Neural crest cell (in vitro differentiated cells): ENCODE measurements around the gene HERC3. TPM values are rescaled to one million over a fixed set of nuclear protein-coding genes. Genes with fewer than 3 reads are reported as not detected.

Source experiments
- DNase-seq: peaks from one replicate; pipeline ENCODE4 v3.0.0; 2021; ENCODE audit warnings: low read depth, mixed read lengths, low spot score
- H3K27ac Mint-ChIP-seq: one replicate; pipeline ENCODE4 v1.8.0; 2021; ENCODE audit warnings: mild to moderate bottlenecking, mixed read lengths; ENCODE audit not compliant: unreplicated experiment
- H3K27me3 Mint-ChIP-seq: 2 replicates; pipeline ENCODE4 v1.8.0; 2021; ENCODE audit warnings: low read depth, mild to moderate bottlenecking, mixed read lengths
- H3K36me3 Mint-ChIP-seq: 2 replicates; pipeline ENCODE4 v1.8.0; 2021; ENCODE audit warnings: low read depth, mild to moderate bottlenecking, mixed read lengths
- H3K4me1 Mint-ChIP-seq: 2 replicates; pipeline ENCODE4 v1.8.0; 2021; ENCODE audit warnings: mixed read lengths
- H3K4me3 Mint-ChIP-seq: one replicate; pipeline ENCODE4 v1.8.0; 2021; ENCODE audit warnings: mild to moderate bottlenecking, mixed read lengths
- H3K9me3 Mint-ChIP-seq: 2 replicates; pipeline ENCODE4 v1.8.0; 2021; ENCODE audit warnings: mixed read lengths
- total RNA-seq: library from RNA; stranded (reverse); gene quantifications from 2 replicates; pipeline ENCODE4 v1.2.1, GENCODE V29; 2021
- TF ChIP-seq, protein P1 (sequence below): fragments of 200-600 bp; sonication (generic); conservative IDR thresholded peaks from 2 replicates; pipeline ENCODE4 v1.5.0; 2021; ENCODE audit warnings: antibody characterized with exemption, mild to moderate bottlenecking

Gene HERC3
- total RNA-seq, 1 donor from 2014 or later, result 6.5 TPM

DNA sequence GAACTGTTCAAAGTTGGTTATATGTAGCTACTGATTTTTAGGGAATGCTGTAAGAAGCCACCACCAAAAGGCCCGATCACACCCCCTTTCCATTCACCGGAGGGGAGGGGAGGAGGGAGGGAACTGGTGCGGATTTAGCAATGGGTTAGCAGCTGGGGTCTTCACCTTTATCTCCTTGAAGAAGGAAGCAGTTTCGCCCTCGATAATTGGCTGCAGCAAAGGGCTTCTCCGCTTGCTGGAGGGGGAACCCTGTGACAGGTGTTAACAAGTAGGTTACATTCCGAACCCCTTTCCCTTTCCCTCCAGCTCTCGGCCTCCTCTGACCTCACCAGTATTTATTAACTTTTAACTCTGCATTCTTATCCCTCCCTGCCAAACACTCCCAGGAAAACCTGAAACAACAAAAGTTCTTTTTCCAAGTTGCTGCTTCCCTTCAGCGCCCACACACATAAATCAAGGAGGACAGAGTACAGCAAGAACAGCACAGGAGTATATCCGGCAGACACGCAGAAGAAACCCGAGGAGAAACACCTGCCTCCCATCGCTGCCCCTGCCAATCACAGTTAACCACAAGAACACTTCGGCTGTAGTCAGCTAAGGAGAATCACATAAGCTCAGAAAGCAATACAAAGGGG is 145.1 kb downstream of the HERC3 start:
- H3K27ac Mint-ChIP-seq, result peak overlapping the region; percentile 5
- no peak overlapping the region for H3K4me3 Mint-ChIP-seq
- TF ChIP-seq, protein P1, sequence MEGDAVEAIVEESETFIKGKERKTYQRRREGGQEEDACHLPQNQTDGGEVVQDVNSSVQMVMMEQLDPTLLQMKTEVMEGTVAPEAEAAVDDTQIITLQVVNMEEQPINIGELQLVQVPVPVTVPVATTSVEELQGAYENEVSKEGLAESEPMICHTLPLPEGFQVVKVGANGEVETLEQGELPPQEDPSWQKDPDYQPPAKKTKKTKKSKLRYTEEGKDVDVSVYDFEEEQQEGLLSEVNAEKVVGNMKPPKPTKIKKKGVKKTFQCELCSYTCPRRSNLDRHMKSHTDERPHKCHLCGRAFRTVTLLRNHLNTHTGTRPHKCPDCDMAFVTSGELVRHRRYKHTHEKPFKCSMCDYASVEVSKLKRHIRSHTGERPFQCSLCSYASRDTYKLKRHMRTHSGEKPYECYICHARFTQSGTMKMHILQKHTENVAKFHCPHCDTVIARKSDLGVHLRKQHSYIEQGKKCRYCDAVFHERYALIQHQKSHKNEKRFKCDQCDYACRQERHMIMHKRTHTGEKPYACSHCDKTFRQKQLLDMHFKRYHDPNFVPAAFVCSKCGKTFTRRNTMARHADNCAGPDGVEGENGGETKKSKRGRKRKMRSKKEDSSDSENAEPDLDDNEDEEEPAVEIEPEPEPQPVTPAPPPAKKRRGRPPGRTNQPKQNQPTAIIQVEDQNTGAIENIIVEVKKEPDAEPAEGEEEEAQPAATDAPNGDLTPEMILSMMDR, result no peak
- DNase-seq, result no peak
- H3K9me3 Mint-ChIP-seq, result no peaks in the 10 kb centered on the region
- H3K27me3 Mint-ChIP-seq, result no peaks in the 10 kb centered on the region
- H3K36me3 Mint-ChIP-seq, result peaks cover 11% of the 10 kb centered on the region
- H3K4me1 Mint-ChIP-seq, result peaks cover 3% of the 10 kb centered on the region

DNA sequence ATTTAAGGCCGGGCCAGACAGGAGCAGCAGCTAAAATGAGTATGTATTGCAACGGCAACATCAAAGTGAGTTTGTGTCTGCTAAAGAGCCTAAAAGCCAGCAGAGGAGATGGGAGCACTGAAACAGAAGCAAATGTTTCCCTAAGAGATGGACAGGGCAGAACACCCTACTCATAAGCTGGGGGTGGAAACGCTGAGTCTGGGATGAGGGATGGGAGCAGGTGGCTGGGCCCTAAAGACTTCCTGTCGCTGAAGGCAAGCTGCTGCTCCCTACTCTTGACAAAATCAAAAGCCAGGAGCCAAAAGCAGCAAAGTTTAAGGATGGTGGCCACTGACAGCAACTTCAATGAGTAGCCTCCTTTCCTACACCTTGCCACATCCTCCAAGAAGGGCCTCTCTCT is 145.9 kb downstream of the HERC3 start:
- Mint-ChIP-seq H3K4me3 (no peak overlapping the region), H3K27me3 (no peaks in the 10 kb centered on the region), H3K27ac (no peak overlapping the region), H3K4me1 (peaks cover 3% of the 10 kb centered on the region), H3K9me3 (no peaks in the 10 kb centered on the region), H3K36me3 (peaks cover 11% of the 10 kb centered on the region)
- DNase-seq, result no peak
- TF ChIP-seq, protein P1, result no peak

DNA sequence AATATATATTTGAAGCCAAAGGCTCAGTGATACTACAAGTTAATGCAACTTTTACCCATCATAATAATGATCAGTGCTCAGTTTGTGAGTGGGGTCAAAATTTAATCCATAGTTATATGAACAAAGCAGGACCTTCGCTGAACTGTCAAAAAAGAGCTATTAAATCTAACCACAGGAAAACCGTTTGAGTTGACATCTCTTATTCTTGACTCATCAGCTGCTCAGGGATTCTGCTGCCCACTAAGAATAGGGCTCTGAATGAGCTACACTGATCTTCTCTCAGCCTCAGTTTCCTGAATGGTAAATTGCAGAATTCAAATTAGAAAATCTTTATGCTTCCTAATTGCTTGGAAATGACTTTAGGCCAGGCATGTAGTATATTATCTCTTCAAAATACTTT is 150.3 kb downstream of the HERC3 start:
- peaks cover 24% of the 10 kb centered on the region for H3K36me3 Mint-ChIP-seq

DNA sequence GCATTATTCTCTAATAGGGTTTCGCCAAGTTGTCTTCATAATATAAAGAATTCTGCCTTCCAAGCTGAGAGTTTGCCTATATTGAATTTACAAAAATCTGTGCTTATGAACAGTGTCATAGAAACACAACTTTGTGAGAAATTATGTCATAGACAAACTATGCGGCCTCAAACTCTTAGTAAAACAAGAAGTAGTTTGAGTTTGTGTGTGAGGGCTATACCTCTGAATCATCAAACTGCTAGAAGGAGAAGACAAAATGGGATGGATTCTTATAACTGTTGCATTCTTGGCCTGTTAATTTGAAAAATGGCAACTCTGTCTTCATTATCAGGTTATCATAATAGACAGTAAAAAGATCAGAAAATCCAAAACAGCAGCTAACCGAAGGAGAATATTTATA is 151.4 kb downstream of the HERC3 start:
- TF ChIP-seq, protein P1, result no peak
- no peak overlapping the region for H3K4me3 Mint-ChIP-seq
- H3K9me3 Mint-ChIP-seq, result no peaks in the 10 kb centered on the region
- DNase-seq, result no peak
- peaks cover 27% of the 10 kb centered on the region for H3K36me3 Mint-ChIP-seq
- H3K27ac Mint-ChIP-seq, result no peak overlapping the region
- no peaks in the 10 kb centered on the region for H3K27me3 Mint-ChIP-seq
- H3K4me1 Mint-ChIP-seq, result no peaks in the 10 kb centered on the region

More for the DNA sequence above, 150.3 kb downstream of the HERC3 start:
- H3K27me3 Mint-ChIP-seq, result no peaks in the 10 kb centered on the region
- no peaks in the 10 kb centered on the region for H3K4me1 Mint-ChIP-seq
- TF ChIP-seq, protein P1, result no peak
- H3K9me3 Mint-ChIP-seq, result no peaks in the 10 kb centered on the region
- no peak overlapping the region for H3K4me3 Mint-ChIP-seq
- no peak overlapping the region for H3K27ac Mint-ChIP-seq
- no peak for DNase-seq

DNA sequence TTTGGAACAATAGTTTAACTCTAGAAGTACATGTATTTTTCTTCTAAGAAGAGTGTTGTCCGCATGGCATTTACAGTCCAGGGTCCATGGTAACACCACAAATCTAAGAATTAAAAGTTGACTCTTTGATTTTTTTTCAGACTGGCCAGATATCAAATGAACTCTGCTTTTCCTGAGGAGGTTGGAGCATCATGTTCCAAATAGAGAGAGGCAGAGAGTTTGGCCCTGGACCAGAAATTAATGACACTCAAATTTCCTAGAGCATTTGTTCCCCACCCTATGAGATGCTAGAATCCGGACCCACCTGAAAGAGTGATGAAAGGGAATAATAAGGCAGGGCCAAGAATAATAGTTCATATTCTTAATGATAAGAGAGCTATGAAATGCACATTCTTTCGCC is 152.3 kb downstream of the HERC3 start:
- TF ChIP-seq, protein P1, result no peak
- H3K27me3 Mint-ChIP-seq, result no peaks in the 10 kb centered on the region
- no peak overlapping the region for H3K4me3 Mint-ChIP-seq
- no peaks in the 10 kb centered on the region for H3K4me1 Mint-ChIP-seq
- H3K36me3 Mint-ChIP-seq, result peaks cover 32% of the 10 kb centered on the region
- no peak for DNase-seq
- no peak overlapping the region for H3K27ac Mint-ChIP-seq
- no peaks in the 10 kb centered on the region for H3K9me3 Mint-ChIP-seq
